NCI-H1048 (cell line): ENCODE measurements around the gene TYRP1.

Experiments used
- DNase-seq: peaks from one replicate; lab custom pipeline; 2025; lab: John Stamatoyannopoulos, UW

The TYRP1 gene

DNA sequence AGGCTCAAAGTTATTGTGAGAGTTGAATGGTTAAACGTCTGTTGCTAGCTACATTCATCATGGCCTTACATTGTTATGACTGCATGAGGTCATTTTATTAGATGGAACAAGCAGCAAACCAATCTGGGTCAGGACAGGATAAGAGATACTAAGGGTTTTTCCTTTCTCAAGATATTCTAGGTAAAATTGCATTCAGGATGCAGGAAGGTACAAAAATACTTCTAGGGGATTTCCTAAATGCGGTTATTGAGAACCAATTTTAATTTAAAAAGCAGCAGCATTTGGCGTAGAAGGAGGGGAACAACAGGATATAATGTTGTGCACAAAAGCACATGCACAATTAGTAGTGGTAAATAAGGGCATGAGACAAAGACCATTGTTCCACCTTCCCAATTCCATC, 42.5 kb downstream of the TYRP1 start:
- DNase-seq: no peak

DNA sequence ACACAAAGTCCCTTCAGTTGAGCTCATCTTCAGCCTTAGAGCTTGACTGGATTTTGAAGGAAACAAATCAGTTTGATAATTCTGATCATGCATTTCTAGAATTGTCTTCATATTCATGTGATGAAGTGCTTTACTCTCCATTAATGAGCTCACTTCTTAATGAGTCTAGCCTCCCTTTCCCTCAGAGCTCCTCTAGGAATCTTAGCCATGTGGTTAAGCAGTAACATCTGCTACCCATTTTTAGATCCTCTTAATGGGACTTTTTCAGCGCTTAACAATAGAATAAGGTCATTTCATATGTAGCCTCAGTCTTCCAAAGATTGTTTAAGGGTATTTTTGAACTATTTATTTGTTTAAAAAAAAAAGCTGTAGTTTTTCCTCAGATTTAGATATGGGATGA, 44.7 kb downstream of the TYRP1 start:
- DNase-seq: no peak

DNA sequence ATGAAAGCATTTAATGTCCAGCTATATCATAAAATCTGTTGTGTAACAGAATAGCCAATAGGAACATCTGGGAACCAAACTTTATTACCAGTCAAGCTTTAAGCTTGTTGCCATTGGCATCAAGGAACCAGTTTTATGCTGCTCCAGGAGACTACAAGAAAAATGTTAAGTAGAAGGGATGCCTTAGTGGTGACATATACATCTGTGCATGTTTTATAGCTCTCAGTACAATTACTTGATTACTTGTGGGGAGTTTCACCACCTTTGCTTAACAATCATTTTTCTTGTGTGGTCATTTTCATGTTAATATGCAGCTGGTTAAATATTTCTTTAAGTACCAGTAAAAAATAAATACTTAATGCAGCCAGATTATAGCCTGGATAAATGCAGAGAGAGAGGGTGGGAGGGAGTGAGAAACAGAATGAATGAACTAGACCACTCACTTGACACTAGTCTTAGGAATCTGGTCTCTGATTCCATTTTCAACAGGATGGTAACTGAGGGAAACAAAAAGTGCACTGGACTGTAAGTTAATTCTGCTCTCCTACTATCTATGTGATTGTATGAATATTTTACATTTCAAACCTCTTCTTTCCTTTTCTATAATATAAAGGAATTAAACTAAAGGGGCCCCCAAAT, 45.9 kb downstream of the TYRP1 start:
- DNase-seq: no peak

DNA sequence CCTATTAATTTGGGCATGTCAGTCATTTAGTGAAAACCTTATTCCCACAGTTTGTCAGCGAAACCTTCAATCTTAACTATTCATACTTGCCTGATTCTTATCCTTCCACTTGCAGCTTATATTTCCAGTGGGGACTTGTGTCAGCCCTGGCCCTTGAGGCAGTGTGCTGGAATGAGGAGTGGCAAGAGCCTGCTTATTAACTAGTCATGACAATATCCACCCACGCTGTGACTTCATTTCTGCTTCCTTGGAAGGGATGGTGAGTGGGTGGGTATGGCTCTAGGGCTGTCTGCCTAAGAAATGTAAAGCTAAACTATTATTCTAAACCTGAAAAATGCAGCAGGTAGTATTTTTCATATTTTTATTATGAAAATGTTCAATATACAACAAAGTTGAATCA, 47.7 kb downstream of the TYRP1 start:
- no peak for DNase-seq

DNA sequence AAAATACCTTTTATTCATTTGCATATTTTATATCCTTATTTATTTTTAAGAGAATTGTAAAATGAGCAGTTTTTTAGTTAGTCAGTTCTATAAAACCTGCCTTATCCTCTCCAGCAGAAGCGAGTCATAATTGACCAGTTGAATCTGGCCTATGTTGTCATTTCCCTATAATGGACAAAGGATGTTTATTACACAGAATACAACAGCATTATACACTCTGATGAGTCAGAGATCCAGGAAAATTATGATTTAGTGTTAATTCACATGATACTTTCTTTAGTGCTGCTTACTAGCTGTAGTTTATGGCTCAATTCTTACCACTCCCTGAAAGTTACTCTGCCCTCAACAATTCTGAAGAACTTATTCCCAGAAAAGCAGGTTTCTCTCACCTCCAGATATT, 54.8 kb downstream of the TYRP1 start:
- DNase-seq: no peak

DNA sequence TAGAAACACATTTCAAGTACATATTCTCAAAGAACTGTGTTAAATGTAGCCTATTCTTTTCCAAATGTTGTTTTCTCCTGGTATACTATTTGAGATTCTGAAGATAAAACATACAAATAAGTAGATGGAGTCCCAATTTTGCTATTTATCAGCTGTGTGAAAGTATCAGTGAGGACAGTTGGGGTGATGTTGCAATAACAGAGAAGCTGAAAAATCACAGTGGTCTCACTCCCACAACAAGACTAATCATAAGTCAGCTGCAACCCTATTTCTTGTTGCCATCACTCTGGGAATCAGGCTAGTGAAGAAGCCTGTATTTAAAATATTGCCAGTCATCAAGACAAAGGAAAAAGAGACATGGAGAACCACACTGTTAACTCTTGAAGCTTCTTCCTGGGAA, 55.8 kb downstream of the TYRP1 start:
- DNase-seq: no peak

DNA sequence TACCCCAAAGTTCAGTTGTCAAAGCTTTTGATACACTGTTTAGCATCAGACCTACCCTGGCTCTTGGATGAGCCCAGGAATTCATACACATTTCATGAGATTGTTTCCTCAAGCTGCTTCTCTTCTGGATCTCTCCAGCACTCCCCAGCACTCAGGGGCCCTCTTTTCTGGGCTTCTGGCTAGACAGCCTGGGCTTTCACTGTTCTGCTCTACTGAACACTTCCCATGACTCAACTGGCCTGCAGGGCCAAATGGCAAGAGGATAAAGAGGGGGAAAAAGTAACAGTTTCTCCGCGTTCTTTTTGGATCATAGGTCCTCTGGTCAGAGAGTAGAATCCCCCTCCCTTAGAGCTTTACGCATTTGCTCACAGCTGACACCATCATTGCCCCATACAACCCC, 60.7 kb downstream of the TYRP1 start:
- DNase-seq: no peak

DNA sequence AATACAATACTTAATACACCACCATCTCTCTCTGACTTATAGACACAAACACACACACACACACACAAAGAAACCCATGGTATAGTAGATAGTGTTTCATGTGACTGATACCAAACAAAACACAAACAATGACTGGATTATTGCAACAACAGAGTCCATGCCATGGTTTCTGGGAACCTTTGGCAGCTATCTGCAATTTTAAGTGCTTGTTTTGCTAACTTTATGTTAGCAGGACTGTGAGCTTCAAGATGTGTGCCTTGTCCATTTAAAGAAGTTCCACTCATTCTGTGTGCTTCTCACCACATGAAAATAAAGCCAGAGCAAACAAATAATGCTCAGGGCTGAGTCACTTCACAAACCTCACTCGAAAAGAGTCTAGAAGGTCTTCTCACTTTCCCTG, 66.6 kb downstream of the TYRP1 start:
- no peak for DNase-seq
